Measurements from ENCODE around the gene IP6K3. TPM values are rescaled to one million over a fixed set of nuclear protein-coding genes. Genes with fewer than 3 reads are reported as not detected.

The IP6K3 gene
- total RNA-seq, 1 donor from 2014 or later = 2.7 TPM

DNA sequence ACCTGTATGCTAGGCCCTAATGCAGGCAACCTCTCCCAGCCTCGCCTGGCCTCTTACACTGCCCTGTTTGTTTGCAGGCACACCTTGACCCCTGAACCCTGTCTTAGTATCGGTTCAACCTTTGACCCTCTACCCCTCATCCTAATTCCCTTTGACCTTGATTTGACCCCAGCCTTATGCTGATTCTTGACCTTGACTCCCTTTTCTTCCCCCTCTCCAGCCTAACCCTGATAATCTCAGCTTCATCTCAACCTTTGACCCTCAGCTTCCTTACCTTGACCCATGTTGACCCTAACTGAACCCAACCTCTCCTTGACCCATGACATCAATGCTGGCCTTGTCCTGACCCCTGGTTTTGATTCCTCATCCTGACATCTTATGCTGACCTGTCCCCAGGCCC is 69.0 kb downstream of the IP6K3 start:
- H3K27ac Mint-ChIP-seq (ENCODE audit: unreplicated experiment) = peak overlapping the region; percentile 26
- H3K27me3 Mint-ChIP-seq (ENCODE audit: unreplicated experiment) = peaks cover 4% of the 10 kb centered on the region
- H3K36me3 Mint-ChIP-seq (ENCODE audit: unreplicated experiment) = no peaks in the 10 kb centered on the region
- peaks cover 4% of the 10 kb centered on the region for H3K9me3 Mint-ChIP-seq (ENCODE audit: unreplicated experiment)
- H3K4me1 Mint-ChIP-seq (ENCODE audit: low read depth, unreplicated experiment) = peaks cover 11% of the 10 kb centered on the region
- no peak overlapping the region for H3K4me3 Mint-ChIP-seq (ENCODE audit: unreplicated experiment)
- DNase-seq = no peak
- TF ChIP-seq, protein P1, sequence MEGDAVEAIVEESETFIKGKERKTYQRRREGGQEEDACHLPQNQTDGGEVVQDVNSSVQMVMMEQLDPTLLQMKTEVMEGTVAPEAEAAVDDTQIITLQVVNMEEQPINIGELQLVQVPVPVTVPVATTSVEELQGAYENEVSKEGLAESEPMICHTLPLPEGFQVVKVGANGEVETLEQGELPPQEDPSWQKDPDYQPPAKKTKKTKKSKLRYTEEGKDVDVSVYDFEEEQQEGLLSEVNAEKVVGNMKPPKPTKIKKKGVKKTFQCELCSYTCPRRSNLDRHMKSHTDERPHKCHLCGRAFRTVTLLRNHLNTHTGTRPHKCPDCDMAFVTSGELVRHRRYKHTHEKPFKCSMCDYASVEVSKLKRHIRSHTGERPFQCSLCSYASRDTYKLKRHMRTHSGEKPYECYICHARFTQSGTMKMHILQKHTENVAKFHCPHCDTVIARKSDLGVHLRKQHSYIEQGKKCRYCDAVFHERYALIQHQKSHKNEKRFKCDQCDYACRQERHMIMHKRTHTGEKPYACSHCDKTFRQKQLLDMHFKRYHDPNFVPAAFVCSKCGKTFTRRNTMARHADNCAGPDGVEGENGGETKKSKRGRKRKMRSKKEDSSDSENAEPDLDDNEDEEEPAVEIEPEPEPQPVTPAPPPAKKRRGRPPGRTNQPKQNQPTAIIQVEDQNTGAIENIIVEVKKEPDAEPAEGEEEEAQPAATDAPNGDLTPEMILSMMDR (IDR thresholded peaks at IDR 0.05; ENCODE audit: partially characterized antibody, unreplicated experiment) = no peak

DNA sequence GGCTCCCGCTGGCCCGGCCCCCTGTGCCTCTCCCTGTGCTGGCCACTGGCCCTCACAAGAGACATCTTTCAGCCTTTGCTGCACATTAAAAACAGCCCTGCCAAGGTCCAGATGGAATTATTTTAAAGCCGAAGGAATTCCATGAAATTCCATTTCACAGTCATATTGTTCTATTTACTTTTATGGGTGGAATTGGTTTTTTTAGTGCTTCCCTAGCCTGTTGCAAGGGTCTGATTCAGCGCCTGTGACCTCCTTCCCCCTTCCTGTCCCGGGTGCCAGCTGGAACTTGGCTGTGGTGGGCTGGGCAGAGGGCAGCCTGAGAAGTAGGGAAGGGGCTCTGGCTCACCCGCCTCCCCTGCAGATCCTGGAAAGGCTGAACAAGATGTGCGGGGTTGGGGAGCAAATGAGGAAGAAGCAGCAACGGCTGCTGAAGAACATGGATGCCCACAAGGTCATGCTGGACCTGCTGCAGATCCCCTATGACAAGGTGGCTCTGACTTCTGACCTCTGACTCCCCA is 69.5 kb downstream of the IP6K3 start:
- TF ChIP-seq, protein P1 (IDR thresholded peaks at IDR 0.05; ENCODE audit: partially characterized antibody, unreplicated experiment) = no peak
- Mint-ChIP-seq H3K27ac (ENCODE audit: unreplicated experiment) (no peak overlapping the region), H3K4me1 (ENCODE audit: low read depth, unreplicated experiment) (peaks cover 11% of the 10 kb centered on the region), H3K27me3 (ENCODE audit: unreplicated experiment) (peaks cover 3% of the 10 kb centered on the region), H3K9me3 (ENCODE audit: unreplicated experiment) (peaks cover 4% of the 10 kb centered on the region), H3K36me3 (ENCODE audit: unreplicated experiment) (no peaks in the 10 kb centered on the region), H3K4me3 (ENCODE audit: unreplicated experiment) (no peak overlapping the region)
- no peak for DNase-seq

DNA sequence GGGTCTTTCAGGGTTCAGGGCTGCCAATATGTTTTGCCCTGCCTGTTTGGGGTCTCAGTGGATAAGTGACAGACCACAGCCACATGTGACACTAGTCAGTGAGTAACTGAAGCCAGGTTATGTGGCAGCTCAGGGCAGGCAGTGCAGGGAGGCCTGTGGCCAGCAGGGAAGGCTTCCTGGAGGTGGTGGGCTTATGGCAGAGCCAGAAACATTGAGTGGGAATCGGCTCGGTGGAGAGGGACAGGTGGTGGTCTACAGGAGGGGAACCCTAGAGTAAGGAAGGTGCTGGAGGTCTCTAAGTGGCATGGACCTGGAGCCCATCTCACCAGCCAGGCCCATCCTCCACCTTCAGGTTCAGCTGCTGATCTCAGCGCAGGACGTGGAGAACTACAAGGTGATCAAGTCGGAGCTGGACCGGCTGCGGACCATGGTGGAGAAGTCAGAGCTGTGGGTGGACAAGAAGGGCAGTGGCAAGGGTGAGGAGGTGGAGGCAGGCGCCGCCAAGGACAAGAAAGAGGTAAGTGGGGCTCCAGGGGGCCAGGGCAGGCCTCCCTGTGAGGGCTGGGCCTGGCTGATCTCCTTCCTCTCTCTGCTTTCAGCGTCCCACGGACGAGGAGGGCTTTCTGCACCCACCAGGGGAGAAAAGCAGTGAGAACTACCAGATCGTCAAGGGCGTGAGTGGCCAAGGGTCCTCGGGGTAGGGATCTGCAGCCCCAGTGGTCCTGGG is 70.1 kb downstream of the IP6K3 start:
- TF ChIP-seq, protein P1 (IDR thresholded peaks at IDR 0.05; ENCODE audit: partially characterized antibody, unreplicated experiment) = no peak
- H3K4me3 Mint-ChIP-seq (ENCODE audit: unreplicated experiment) = no peak overlapping the region
- no peaks in the 10 kb centered on the region for H3K36me3 Mint-ChIP-seq (ENCODE audit: unreplicated experiment)
- H3K27ac Mint-ChIP-seq (ENCODE audit: unreplicated experiment) = no peak overlapping the region
- H3K9me3 Mint-ChIP-seq (ENCODE audit: unreplicated experiment) = peaks cover 4% of the 10 kb centered on the region
- peaks cover 3% of the 10 kb centered on the region for H3K27me3 Mint-ChIP-seq (ENCODE audit: unreplicated experiment)
- H3K4me1 Mint-ChIP-seq (ENCODE audit: low read depth, unreplicated experiment) = peaks cover 11% of the 10 kb centered on the region
- DNase-seq = no peak

DNA sequence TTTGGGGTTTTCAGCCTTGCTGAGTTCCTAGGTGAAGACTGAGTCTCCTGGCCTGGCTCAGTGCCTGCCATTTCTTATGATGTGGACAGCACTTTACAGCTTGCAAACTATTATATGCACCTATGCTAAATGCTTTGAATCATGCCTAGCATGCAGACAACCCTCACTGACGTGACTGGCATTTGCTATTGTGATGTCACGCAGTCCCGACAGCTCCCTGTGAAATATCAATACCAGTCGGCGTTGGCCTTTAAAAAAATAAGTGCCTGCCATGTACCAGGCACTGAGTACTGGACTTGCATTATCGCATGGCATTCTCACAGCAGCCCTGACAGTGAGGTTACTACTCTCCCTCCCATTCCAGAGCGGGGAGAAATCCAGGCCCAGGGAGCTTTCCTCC is 70.7 kb downstream of the IP6K3 start:
- peaks cover 3% of the 10 kb centered on the region for H3K27me3 Mint-ChIP-seq (ENCODE audit: unreplicated experiment)
- no peaks in the 10 kb centered on the region for H3K36me3 Mint-ChIP-seq (ENCODE audit: unreplicated experiment)
- H3K4me3 Mint-ChIP-seq (ENCODE audit: unreplicated experiment) = no peak overlapping the region
- peaks cover 4% of the 10 kb centered on the region for H3K9me3 Mint-ChIP-seq (ENCODE audit: unreplicated experiment)
- no peak overlapping the region for H3K27ac Mint-ChIP-seq (ENCODE audit: unreplicated experiment)
- TF ChIP-seq, protein P1 (IDR thresholded peaks at IDR 0.05; ENCODE audit: partially characterized antibody, unreplicated experiment) = no peak
- no peak for DNase-seq
- peaks cover 11% of the 10 kb centered on the region for H3K4me1 Mint-ChIP-seq (ENCODE audit: low read depth, unreplicated experiment)

DNA sequence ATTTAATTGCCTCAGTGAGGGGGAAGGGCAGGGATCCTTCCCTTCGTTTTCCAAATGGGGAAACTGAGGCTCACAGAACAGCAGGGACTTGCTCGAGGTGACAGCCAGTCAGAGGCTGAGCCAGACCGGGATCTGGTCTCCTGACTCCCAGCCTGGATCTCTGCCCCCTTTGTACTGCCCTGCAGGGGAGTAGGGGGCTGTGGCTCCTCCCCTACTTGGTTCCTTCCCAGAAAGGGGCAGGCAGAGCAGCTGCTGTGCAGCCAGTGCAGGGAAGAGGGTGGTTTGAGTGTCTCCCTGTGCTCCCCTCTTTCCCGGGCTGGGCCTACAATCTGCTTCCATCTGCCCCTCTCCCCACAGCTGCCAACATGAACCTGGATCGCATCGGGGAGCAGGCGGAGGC is 72.9 kb downstream of the IP6K3 start:
- no peak for DNase-seq
- H3K27me3 Mint-ChIP-seq (ENCODE audit: unreplicated experiment) = peaks cover 3% of the 10 kb centered on the region
- no peaks in the 10 kb centered on the region for H3K36me3 Mint-ChIP-seq (ENCODE audit: unreplicated experiment)
- H3K4me1 Mint-ChIP-seq (ENCODE audit: low read depth, unreplicated experiment) = peaks cover 12% of the 10 kb centered on the region
- TF ChIP-seq, protein P1 (IDR thresholded peaks at IDR 0.05; ENCODE audit: partially characterized antibody, unreplicated experiment) = no peak
- H3K27ac Mint-ChIP-seq (ENCODE audit: unreplicated experiment) = peak overlapping the region; percentile 62
- H3K4me3 Mint-ChIP-seq (ENCODE audit: unreplicated experiment) = no peak overlapping the region
- peaks cover 7% of the 10 kb centered on the region for H3K9me3 Mint-ChIP-seq (ENCODE audit: unreplicated experiment)
